NK-92 treated with Interleukin-12 subunit alpha and Interleukin-12 subunit beta, amount 100 ng/mL, for 24 hours (cell line): ENCODE results near the gene ARL2.
"Not testable (repeated sequence)": the region's sequence is repeated elsewhere in the genome, so short reads cannot be mapped to it uniquely, and the experiment has no call there.

Source experiments
- DNase-seq: peaks from one replicate; lab custom pipeline; 2025; lab: John Stamatoyannopoulos, UW

Gene ARL2

DNA sequence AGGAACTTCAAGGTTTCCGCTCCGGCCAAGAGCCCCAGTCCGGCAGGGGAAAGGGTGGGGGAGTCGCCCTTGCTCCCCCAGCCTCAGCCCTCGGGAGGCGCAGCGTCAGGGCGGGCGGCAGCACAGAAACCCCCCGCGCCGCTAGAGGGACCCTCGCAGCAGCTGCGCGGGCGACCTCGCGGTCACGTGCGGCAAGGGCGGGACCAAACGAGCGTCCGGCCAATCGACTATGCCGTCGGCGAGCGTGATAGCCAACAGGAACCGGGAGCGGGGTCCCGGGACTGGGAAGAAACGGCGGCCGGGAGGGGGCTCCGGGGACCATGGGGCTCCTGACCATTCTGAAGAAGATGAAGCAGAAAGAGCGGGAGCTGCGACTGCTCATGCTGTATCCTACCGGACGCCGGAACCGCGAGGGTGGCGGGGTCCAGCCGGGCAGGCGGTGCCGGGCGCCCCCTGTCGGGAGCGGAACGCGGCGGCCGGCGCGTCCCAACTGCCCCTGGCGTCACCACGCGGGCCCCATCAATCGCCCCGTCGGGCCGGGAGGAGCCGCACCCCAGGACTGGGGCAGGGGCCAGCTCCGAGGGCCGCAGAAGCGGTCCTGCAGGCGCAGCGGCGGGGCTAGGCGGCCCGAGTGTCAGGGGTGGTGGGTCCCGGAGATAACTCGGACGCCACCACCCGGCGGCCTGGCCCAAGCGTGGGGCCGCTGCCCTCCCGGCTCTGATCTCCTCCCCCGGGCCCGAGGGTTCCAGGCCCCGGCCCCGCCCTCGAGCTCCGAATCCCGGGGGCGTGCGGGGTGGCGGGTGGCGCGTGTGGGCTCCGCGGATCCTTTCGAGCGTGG lies at the start of gene ARL2:
Gene ARL2 (plus strand): TSS at position 273 of the 838 bp plus-strand sequence. CDS start 48 bp downstream, at position 321.
- DNase-seq: peak; percentile 88

GRCh38 chr11:64967375-64967774 lies 46.6 kb upstream of the ARL2 start:
- DNase-seq: no peak

GRCh38 chr11:64969209-64969608 lies 44.8 kb upstream of the ARL2 start:
- DNase-seq: no peak

DNA sequence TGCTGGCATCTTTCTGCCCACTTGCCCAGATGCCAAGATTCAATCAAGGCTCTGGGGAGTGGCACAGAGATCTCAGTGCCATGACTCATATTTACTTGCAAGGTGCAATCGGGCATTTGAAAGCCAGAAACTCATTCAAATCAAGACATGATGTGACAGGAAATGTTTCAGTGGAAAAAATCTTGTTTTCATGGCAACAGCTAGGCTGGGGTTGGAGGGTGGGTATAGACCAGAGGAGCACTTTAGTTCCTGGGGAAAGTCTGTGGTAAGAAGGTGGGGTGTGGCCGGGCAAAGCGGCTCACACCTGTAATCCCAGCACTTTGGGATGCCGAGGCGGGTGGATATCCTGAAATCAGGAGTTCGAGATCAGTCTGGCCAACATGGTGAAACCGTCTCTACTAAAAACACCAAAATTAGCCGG lies 43.2 kb upstream of the ARL2 start:
- no peak for DNase-seq

DNA sequence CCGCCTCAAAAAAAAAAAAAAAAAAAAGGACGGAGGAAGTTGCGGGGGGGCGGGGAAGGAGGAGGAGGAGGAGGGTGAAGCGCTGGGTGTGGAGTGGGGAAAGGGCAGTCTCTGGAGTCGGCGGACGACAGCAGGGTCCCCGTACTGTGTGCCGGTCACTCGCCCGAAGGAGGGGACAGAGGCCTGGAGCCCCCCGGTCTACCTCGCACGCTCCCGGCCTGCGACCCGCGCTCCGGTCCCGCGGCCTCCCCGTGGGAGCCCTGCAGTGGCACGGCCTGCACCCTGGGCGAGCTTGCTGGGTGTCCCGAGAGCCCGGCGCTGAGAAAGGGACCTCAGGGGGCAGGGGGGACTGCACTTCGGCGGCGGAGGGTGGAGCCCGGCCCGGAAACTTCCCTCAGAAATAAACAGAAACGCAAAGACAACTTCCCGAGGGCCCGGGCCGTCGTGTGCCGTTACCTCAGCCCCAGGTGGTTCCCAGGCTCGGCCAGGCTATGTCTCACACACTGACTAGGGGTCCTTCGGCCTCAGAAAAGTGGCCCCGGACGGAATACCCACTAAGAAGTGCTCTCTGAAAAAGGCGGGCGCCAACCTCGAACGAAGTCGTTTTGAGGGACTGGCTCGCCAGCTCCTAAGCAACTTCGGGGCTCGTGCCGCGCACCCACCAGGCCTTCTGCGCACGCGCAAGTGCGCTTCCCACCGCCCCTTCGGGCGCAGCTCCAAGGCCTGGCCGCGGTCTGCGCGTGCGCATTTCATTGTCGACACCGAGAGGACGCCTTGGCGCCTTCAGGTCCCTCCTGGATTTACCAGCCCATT lies 42.3 kb upstream of the ARL2 start, which contains the start of gene MAJIN:
Gene MAJIN (minus strand): TSS at position 688 of the 813 bp plus-strand sequence. CDS start 12,703 bp downstream, outside the sequence.
- no peak for DNase-seq

- DNase-seq: no peak
Observed at GRCh38 chr11:64974124-64974523, 39.8 kb upstream of the ARL2 start.

DNA sequence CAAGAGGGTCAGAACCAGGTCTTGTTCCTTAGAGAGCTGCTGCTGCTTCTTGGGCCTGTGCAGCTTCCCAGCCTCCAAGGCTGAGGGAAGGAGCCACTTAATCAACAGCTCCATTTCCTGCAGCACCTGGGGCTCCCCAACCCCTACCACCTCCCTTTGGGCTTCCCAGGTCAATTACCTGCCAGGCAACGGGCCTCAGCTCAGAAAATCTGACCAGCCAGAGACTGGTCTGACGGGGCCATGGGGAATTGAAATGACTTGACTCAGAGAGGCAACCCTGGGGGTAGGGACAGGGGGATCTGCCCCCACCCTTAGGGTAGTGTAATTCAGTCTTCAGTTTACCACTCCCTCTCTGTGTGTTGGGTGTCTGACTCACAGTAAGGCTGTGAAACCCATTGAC lies 37.3 kb upstream of the ARL2 start:
- DNase-seq: no peak

DNA sequence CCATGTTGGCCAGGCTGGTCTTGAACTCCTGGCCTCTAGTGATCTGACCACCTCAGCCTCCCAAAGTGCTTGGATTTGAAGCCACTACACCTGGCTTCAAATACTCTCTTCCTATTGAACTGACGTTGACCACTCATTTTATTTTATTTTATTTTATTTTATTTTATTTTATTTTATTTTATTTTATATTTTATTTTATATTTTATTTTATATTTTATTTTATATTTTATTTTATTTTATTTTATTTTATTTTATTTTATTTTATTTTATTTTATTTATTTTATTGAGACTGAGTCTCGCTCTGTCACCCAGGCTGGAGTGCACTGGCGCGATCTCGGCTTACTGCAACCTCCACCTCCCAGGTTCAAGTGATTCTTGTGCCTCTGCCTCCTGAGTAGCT lies 30.6 kb upstream of the ARL2 start:
- not testable (repeated sequence) for DNase-seq

GRCh38 chr11:64987998-64988854 lies 25.7 kb upstream of the ARL2 start:
- DNase-seq: no peak

- no peak for DNase-seq
Observed at GRCh38 chr11:64989416-64989815, 24.5 kb upstream of the ARL2 start.

DNA sequence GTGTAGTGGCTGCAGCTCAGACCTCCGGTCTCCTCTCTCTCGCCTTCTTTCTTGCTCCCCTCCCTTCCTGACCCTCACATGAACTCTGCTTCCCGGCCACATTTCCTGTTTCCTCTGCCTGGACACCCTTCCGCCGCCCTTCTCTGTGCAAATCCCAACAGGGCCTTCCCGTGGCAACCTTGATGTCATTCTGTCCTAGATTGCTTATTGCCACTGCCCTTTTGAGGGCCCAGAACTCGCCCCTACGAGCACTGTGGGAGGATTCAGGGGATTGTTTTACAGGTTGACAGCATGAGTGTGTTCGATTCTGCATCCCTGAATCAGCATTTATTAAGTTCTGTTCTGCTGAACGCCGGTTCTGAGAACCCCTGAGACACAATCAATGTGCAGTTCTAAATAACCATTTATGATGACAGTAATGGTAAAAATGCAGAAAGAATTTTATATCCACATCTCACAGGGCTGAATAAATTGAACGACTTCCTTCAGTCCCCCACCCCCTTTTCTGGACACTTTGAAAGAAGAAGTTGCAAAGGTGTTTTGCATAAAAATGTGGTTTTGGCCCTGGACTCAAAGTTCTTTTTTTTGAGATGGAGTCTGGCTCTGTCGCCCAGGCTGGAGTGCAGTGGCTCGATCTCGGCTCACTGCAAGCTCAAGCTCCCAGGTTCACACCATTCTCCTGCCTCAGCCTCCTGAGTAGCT lies 23.6 kb upstream of the ARL2 start:
- DNase-seq: no peak

DNA sequence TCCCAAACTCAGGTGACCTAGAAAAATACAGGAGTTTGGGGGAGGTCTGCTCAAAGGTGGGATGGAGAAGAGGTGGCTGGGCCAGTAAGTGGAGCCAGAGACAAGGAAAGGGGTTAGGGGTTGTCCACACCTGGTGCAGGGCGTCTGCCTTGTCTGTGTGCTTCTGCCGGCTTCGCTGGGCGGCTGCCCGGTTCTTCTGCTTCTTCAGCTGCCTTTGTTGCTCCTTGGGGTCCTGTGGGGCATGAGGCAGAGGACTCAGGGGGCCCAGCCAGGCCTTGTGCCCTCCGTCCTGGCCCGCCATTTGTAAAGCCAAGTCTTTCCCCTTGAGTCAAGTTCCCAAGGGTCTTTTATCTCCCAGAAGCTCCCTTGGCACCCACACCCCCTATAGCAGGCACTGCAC lies 19.6 kb upstream of the ARL2 start:
- no peak for DNase-seq

DNA sequence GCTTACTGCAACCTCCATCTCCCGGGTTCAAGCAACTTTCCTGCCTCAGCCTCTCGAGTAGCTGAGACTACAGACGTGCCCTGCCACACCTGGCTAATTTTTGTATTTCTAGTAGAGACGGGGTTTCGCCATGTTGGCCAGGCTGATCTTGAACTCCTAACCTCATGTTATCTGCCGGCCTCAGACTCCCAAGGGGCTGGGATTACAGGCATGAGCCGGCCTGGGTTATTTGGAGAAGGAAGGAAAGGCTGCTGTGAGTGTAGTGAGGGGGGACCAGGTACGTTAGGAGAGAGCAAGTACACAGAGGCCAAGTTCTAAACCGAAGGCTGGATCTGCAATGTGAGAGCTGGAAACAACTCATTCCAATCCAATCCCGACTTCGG lies 17.6 kb upstream of the ARL2 start:
- no peak for DNase-seq

DNA sequence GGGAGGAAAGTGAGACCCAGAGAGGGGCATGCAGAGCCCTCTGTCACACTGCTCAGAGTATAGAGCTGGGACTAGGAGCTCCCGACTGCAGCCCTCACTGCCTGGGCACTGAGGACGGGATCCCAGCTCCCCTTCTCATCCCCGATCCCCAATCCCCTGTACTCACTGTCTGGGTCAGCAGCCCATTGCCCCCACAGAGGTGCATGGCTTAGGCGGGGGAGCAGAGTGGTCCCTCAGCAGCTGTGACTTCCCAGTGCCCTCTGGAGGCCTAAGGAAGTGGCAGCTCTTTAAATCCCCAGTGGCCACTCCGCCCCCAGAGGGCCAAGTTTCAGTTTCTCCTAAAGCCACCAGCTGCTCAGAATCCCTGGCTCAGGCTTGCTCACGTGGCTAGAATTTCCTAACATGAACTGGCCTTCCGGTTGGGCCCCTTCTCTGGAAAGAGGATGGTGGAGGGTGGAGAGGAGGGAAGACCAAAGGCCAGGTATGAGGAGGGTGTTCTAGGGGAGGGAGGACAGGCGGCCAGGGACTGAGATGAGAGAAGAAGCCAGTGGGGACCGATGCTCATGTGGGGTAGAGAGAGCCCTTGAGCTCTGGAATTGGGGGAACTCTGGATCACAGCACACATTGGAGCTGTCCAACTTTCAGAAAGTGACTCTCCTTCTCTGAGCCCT lies 17.1 kb upstream of the ARL2 start, which contains the start of gene BATF2:
Gene BATF2 (minus strand): TSS at position 262 of the 671 bp plus-strand sequence. CDS start 57 bp downstream, at position 205.
- no peak for DNase-seq

GRCh38 chr11:64998141-64998540 lies 15.8 kb upstream of the ARL2 start:
- DNase-seq: no peak

GRCh38 chr11:64998690-64999431 lies 15.1 kb upstream of the ARL2 start:
- DNase-seq: no peak

DNA sequence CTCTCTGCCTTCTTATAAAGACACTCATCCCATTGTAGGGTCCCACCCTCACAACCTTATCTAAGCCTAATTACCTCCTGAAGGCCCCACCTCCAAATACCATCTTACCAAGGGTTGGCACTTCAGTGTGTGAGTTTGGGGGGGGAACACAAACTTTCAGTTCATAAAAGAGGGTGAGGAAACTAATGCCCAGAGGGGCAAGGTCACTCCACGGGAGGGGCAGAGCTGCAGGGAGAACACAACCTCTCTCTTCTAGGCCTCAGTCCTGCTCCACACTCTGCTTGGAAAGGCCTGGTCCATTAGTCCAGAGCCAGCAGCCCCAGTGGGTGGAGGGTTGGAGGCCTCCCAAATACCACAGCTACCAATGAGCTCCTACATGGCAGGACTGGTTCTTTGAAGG lies 14.5 kb upstream of the ARL2 start:
- DNase-seq: no peak

GRCh38 chr11:65002706-65003105 lies 11.3 kb upstream of the ARL2 start:
- DNase-seq: no peak

DNA sequence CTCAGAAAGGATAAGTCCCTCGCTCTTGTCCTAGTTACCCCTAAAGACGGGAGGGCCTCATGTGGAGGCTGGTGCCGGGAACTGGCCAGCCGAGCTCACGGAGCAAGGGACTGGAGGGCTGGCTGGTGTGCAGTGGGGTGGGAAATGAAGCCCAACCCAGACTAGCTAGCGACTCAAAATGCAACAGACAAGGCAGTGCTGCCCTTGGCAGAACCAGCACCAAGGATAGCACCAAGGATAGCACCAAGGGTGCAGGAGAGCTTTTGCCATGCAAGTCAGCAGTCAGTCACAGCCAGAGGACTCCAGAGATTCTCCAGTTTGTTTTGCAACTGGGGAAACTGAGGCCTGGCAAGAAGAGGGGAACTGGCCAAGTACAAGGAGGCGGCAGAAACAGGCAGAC lies 10.7 kb upstream of the ARL2 start:
- no peak for DNase-seq

DNA sequence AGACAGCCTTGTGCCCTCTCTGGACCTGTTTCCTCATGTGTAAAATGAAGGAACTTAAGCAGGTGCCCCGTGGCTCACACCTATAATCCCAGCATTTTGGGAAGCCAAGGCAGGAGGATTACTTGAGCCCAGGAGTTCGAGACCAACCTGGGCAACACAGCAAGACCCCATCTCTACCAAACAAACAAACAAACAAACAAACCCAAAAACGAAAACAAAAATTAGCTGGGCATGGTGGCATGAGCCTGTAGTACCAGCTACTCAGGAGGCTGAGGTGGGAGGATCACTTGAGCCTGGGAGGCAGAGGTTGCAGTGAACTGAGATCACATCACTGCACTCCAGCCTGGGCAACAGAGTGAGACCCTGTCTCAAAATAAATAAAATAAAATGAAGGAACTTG lies 10.0 kb upstream of the ARL2 start:
- not testable (repeated sequence) for DNase-seq
